ENCODE results near the gene PPP6R3. TPM values are rescaled to one million over a fixed set of nuclear protein-coding genes. Genes with fewer than 3 reads are reported as not detected.

The PPP6R3 gene
- total RNA-seq, 1 experiment from 2014 or later, result 171 TPM

DNA sequence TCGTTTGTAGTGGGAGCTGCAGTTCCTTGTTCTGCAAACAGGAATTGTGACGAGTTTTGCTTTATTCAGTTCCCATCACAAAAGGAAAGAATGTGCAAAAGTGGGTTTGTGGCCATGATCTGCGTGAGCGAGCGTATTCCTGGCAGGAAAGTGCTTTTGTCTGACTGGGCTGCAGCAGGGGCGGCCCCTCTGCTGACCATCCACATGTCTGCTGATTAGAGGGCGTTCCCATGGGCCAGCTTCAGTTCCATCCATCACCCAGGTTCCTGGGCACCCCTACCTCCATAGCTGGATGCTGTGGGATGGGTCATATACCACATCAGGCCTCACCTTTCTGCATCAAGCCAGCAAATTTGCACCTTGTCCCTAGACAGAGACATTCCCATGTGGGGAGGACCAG, 194.9 kb downstream of the PPP6R3 start:
- H3K4me1 ChIP-seq (ENCODE audit: insufficient read depth, low read length), result peaks cover 6% of the 10 kb centered on the region
- ChIA-PET CTCF (no interaction called here), POLR2A (ENCODE audit: unreplicated experiment) (no interaction called here)
- no peak overlapping the region for H3K4me2 ChIP-seq (ENCODE audit: low read length)
- TF ChIP-seq EZH2 (IDR thresholded peaks at IDR 0.05; ENCODE audit: low read length, unreplicated experiment), result no peak
- TF ChIP-seq, protein P1, sequence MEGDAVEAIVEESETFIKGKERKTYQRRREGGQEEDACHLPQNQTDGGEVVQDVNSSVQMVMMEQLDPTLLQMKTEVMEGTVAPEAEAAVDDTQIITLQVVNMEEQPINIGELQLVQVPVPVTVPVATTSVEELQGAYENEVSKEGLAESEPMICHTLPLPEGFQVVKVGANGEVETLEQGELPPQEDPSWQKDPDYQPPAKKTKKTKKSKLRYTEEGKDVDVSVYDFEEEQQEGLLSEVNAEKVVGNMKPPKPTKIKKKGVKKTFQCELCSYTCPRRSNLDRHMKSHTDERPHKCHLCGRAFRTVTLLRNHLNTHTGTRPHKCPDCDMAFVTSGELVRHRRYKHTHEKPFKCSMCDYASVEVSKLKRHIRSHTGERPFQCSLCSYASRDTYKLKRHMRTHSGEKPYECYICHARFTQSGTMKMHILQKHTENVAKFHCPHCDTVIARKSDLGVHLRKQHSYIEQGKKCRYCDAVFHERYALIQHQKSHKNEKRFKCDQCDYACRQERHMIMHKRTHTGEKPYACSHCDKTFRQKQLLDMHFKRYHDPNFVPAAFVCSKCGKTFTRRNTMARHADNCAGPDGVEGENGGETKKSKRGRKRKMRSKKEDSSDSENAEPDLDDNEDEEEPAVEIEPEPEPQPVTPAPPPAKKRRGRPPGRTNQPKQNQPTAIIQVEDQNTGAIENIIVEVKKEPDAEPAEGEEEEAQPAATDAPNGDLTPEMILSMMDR (conservative IDR thresholded peaks at IDR 0.05; ENCODE audit: low read depth, low read length), result no peak
- TF ChIP-seq EZH2phosphoT487 (IDR thresholded peaks at IDR 0.05; ENCODE audit: borderline replicate concordance, low read length), result no peak
- H3K27ac ChIP-seq (ENCODE audit: low read length), result no peak overlapping the region
- no peaks in the 10 kb centered on the region for H3K9me2 ChIP-seq (replicated peaks; ENCODE audit: low read length)
- no peaks in the 10 kb centered on the region for H3K79me2 ChIP-seq (ENCODE audit: low read length)
- H3K9me3 ChIP-seq (ENCODE audit: low read length), result no peaks in the 10 kb centered on the region
- no peaks in the 10 kb centered on the region for H3F3A ChIP-seq (ENCODE audit: low read length, unreplicated experiment)
- no TSS peak for BruUV-seq (replicated peaks)
- intact Hi-C loops (cut with micrococcal nuclease), result no loop called here
- no peak overlapping the region for H3K4me3 ChIP-seq (ENCODE audit: low read length)
- H2AFZ ChIP-seq (ENCODE audit: low read length), result no peak overlapping the region
- DNase-seq, result no peak
- no peak overlapping the region for H3K9ac ChIP-seq (ENCODE audit: low read length)
- ATAC-seq, result no peak
- no peaks in the 10 kb centered on the region for H3K36me3 ChIP-seq (ENCODE audit: low read depth, low read length)
- no peaks in the 10 kb centered on the region for H4K20me1 ChIP-seq (ENCODE audit: low read length)
- no peaks in the 10 kb centered on the region for H3K27me3 ChIP-seq (ENCODE audit: low read length)

DNA sequence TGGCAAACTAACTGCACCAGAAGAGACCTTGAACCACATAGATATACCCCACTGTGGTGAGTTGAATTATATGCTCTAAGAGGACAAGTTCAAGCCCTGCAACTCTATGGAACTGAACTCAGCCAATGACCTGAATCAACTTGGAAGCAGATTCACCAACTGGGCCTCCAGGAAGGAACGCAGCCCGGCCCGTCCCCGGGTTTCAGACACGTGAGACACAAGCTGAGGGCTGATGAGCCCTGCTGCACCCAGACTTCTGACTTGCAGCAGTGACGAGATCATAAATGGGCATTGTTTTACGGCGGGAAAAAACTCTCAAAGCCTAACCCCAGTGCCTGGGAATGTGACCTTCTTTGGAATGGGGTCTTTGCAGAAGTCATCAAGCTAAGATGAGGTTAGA, 195.3 kb downstream of the PPP6R3 start:
- Histone ChIP-seq H2AFZ (ENCODE audit: low read length) (no peak overlapping the region), H3K27ac (ENCODE audit: low read length) (no peak overlapping the region), H3F3A (ENCODE audit: low read length, unreplicated experiment) (no peaks in the 10 kb centered on the region), H3K4me3 (ENCODE audit: low read length) (no peak overlapping the region), H3K27me3 (ENCODE audit: low read length) (no peaks in the 10 kb centered on the region), H3K4me2 (ENCODE audit: low read length) (no peak overlapping the region), H4K20me1 (ENCODE audit: low read length) (no peaks in the 10 kb centered on the region), H3K4me1 (ENCODE audit: insufficient read depth, low read length) (peaks cover 6% of the 10 kb centered on the region), H3K79me2 (ENCODE audit: low read length) (no peaks in the 10 kb centered on the region), H3K9me2 (replicated peaks; ENCODE audit: low read length) (no peaks in the 10 kb centered on the region), H3K9me3 (ENCODE audit: low read length) (no peaks in the 10 kb centered on the region), H3K36me3 (ENCODE audit: low read depth, low read length) (no peaks in the 10 kb centered on the region), H3K9ac (ENCODE audit: low read length) (no peak overlapping the region)
- DNase-seq (no peak), ATAC-seq (no peak)
- ChIA-PET CTCF (no interaction called here), POLR2A (ENCODE audit: unreplicated experiment) (no interaction called here)
- no peak for TF ChIP-seq EZH2phosphoT487 (IDR thresholded peaks at IDR 0.05; ENCODE audit: borderline replicate concordance, low read length)
- TF ChIP-seq EZH2 (IDR thresholded peaks at IDR 0.05; ENCODE audit: low read length, unreplicated experiment), result no peak
- TF ChIP-seq, protein P1 (conservative IDR thresholded peaks at IDR 0.05; ENCODE audit: low read depth, low read length), result no peak
- no TSS peak for BruUV-seq (replicated peaks)
- intact Hi-C loops (cut with micrococcal nuclease), result no loop called here

DNA sequence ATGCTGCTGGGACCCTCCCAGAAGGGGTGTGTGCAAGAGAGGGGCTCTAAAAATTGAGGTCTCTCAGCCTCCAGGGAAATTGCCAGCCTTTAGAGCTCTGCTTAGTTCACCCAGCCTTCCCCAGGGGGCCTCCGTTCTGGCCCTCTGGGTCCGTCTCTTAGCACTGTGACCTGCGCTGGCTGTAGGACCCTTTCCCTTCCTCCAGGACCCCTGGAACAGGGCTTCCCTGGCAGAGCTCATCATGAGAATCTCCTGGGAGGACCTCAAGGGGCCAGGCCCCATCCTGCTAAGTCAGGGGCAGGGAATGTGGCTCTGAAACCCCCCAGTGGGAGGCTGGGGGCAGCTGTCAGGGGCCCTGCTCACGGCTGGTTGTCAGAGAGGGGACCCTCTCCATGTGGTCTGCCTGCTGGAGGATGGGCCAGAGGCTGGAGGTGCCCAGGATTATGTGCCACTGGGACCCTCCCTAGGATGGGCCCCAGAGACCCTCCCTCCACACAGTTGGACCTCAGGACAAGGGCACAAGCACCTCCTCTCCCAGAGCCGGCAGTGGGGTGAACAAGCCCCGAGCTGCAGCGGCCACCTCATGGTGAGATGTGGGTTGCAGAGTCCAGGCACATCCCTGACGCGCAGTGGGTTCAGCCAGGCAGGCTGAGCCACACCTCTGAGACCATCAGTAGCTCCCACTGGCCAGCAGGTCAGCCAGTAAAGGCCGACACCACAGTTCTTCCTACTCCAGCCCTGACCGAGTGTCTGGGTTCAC, 196.6 kb downstream of the PPP6R3 start:
- Histone ChIP-seq H3K9ac (ENCODE audit: low read length) (no peak overlapping the region), H3K27me3 (ENCODE audit: low read length) (peaks cover 2% of the 10 kb centered on the region; the same call in 1 of the 2 replicates)
- DNase-seq, result no peak

More for the DNA sequence above, 196.6 kb downstream of the PPP6R3 start:
- no peak for ATAC-seq
- Histone ChIP-seq H3K36me3 (ENCODE audit: low read depth, low read length) (no peaks in the 10 kb centered on the region), H4K20me1 (ENCODE audit: low read length) (no peaks in the 10 kb centered on the region), H3K4me1 (ENCODE audit: insufficient read depth, low read length) (peaks cover 6% of the 10 kb centered on the region), H3K4me2 (ENCODE audit: low read length) (no peak overlapping the region), H3F3A (ENCODE audit: low read length, unreplicated experiment) (no peaks in the 10 kb centered on the region), H3K4me3 (ENCODE audit: low read length) (no peak overlapping the region), H3K9me2 (replicated peaks; ENCODE audit: low read length) (no peaks in the 10 kb centered on the region), H3K27ac (ENCODE audit: low read length) (no peak overlapping the region), H2AFZ (ENCODE audit: low read length) (no peak overlapping the region), H3K79me2 (ENCODE audit: low read length) (no peaks in the 10 kb centered on the region), H3K9me3 (ENCODE audit: low read length) (no peaks in the 10 kb centered on the region)
- TF ChIP-seq EZH2phosphoT487 (IDR thresholded peaks at IDR 0.05; ENCODE audit: borderline replicate concordance, low read length) (no peak), EZH2 (IDR thresholded peaks at IDR 0.05; ENCODE audit: low read length, unreplicated experiment) (no peak)
- TF ChIP-seq, protein P1 (conservative IDR thresholded peaks at IDR 0.05; ENCODE audit: low read depth, low read length), result no peak
- intact Hi-C loops (cut with micrococcal nuclease), result no loop called here
- POLR2A ChIA-PET (ENCODE audit: unreplicated experiment), result no interaction called here
- CTCF ChIA-PET, result no interaction called here
- BruUV-seq (replicated peaks), result no TSS peak

All from PC-3 (cell line).